WI38 (cell line): Measurements from ENCODE around the gene UBE2D3.

Experiments
- H3K4me3 ChIP-seq: 2 replicates; pipeline ENCODE4 v1.5.1; 2011; ENCODE audit warnings: low read depth, mild to moderate bottlenecking, control low read depth, low read length
- CTCF ChIP-seq: IDR thresholded peaks from 2 replicates; pipeline ENCODE4 v1.5.1; 2012; ENCODE audit warnings: low read depth, mild to moderate bottlenecking, control low read depth, low read length

Gene UBE2D3

GRCh38 chr4:102808009-102808408 is 19.3 kb downstream of the UBE2D3 start:
- no peak for TF ChIP-seq CTCF
- no peak overlapping the region for H3K4me3 ChIP-seq

- no peak overlapping the region for H3K4me3 ChIP-seq
- TF ChIP-seq CTCF = no peak
Observed at GRCh38 chr4:102807345-102807744, 20.0 kb downstream of the UBE2D3 start.

- no peak for TF ChIP-seq CTCF
- no peak overlapping the region for H3K4me3 ChIP-seq
Observed at GRCh38 chr4:102799816-102800215, 27.5 kb downstream of the UBE2D3 start.

GRCh38 chr4:102794999-102795398 is 32.4 kb downstream of the UBE2D3 start:
- H3K4me3 ChIP-seq = no peak overlapping the region

GRCh38 chr4:102792361-102792936 is 34.9 kb downstream of the UBE2D3 start:
- H3K4me3 ChIP-seq = no peak overlapping the region
- no peak for TF ChIP-seq CTCF

More at GRCh38 chr4:102794999-102795398, 32.4 kb downstream of the UBE2D3 start:
- no peak for TF ChIP-seq CTCF

GRCh38 chr4:102791318-102791835 is 36.0 kb downstream of the UBE2D3 start:
- no peak overlapping the region for H3K4me3 ChIP-seq
- no peak for TF ChIP-seq CTCF

GRCh38 chr4:102789317-102789717 is 38.0 kb downstream of the UBE2D3 start:
- H3K4me3 ChIP-seq = no peak overlapping the region
- no peak for TF ChIP-seq CTCF
